BLaER1 treated with 17β-estradiol and CSF1 and Interleukin-3, amounts not matched to agents 10 nM and 100 nM (cell line): Measurements from ENCODE around the gene PDILT.
A peak's percentile ranks its signal among the peaks of the same experiment; 100 is the strongest.

Source experiments
- H3K27ac ChIP-seq, 11 experiments: shearing (Covaris generic); formaldehyde crosslinking; 2 replicates each; pipeline ENCODE4 v1.8.1; 2022
- H3K27me3 ChIP-seq, 11 experiments: shearing (Covaris generic); formaldehyde crosslinking; 2 replicates each; pipeline ENCODE4 v1.8.1; 2022
- H3K36me3 ChIP-seq, 11 experiments: shearing (Covaris generic); formaldehyde crosslinking; 2 replicates each; pipeline ENCODE4 v1.8.1; 2022
- H3K4me1 ChIP-seq, 10 experiments: shearing (Covaris generic); formaldehyde crosslinking; 2 replicates each; pipeline ENCODE4 v1.8.1; 2022
- H3K4me2 ChIP-seq, 11 experiments: shearing (Covaris generic); formaldehyde crosslinking; 2 replicates each; pipeline ENCODE4 v1.8.1; 2022
- H3K4me3 ChIP-seq, 10 experiments: shearing (Covaris generic); formaldehyde crosslinking; 2 replicates each; pipeline ENCODE4 v1.8.1; 2022
- H3K9ac ChIP-seq, 11 experiments: shearing (Covaris generic); formaldehyde crosslinking; 2 replicates each; pipeline ENCODE4 v1.8.1; 2022
- H3K9me3 ChIP-seq, 11 experiments: shearing (Covaris generic); formaldehyde crosslinking; replicated peaks in 1 of 11; 2 replicates each; pipeline ENCODE4 v1.8.1; 2022
- H4K20me1 ChIP-seq, 11 experiments: shearing (Covaris generic); formaldehyde crosslinking; 2 replicates each; pipeline ENCODE4 v1.8.1; 2022
- Cebpa-rat ChIP-seq, 11 experiments: shearing (Covaris generic); IDR thresholded peaks; 2 replicates each; pipeline ENCODE4 v1.8.1; 2022

Gene PDILT

GRCh38 chr16:20401475-20402016, 3.0 kb downstream of the PDILT start:
- no peaks in the 10 kb centered on the region for H4K20me1 ChIP-seq
- no peaks in the 10 kb centered on the region for H3K36me3 ChIP-seq
- H3K9ac ChIP-seq: no peak overlapping the region
- no peaks in the 10 kb centered on the region for H3K4me1 ChIP-seq
- H3K9me3 ChIP-seq: no peaks in the 10 kb centered on the region
- no peak for TF ChIP-seq Cebpa-rat (IDR thresholded peaks at IDR 0.05)
- H3K4me2 ChIP-seq: no peak overlapping the region
- no peak overlapping the region for H3K4me3 ChIP-seq
- no peaks in the 10 kb centered on the region for H3K27me3 ChIP-seq
- no peak overlapping the region for H3K27ac ChIP-seq

GRCh38 chr16:20401066-20401465, 3.5 kb downstream of the PDILT start:
- no peak overlapping the region for H3K27ac ChIP-seq
- no peak overlapping the region for H3K9ac ChIP-seq
- H3K4me1 ChIP-seq: no peaks in the 10 kb centered on the region
- H4K20me1 ChIP-seq: no peaks in the 10 kb centered on the region
- H3K36me3 ChIP-seq: no peaks in the 10 kb centered on the region
- no peak for TF ChIP-seq Cebpa-rat (IDR thresholded peaks at IDR 0.05)
- no peak overlapping the region for H3K4me3 ChIP-seq
- H3K4me2 ChIP-seq: no peak overlapping the region
- no peaks in the 10 kb centered on the region for H3K9me3 ChIP-seq
- H3K27me3 ChIP-seq: no peaks in the 10 kb centered on the region

- Histone ChIP-seq H3K9me3 (no peaks in the 10 kb centered on the region), H3K4me2 (no peak overlapping the region), H4K20me1 (no peaks in the 10 kb centered on the region), H3K4me1 (no peaks in the 10 kb centered on the region), H3K27ac (no peak overlapping the region), H3K36me3 (no peaks in the 10 kb centered on the region), H3K4me3 (no peak overlapping the region), H3K27me3 (no peaks in the 10 kb centered on the region), H3K9ac (no peak overlapping the region)
- no peak for TF ChIP-seq Cebpa-rat (IDR thresholded peaks at IDR 0.05)
Observed at GRCh38 chr16:20399185-20399584, 5.4 kb downstream of the PDILT start.

GRCh38 chr16:20398603-20399002, 5.9 kb downstream of the PDILT start:
- Histone ChIP-seq H3K9me3 (no peaks in the 10 kb centered on the region), H4K20me1 (no peaks in the 10 kb centered on the region), H3K4me2 (no peak overlapping the region), H3K27ac (no peak overlapping the region), H3K27me3 (no peaks in the 10 kb centered on the region), H3K9ac (no peak overlapping the region), H3K36me3 (no peaks in the 10 kb centered on the region), H3K4me1 (no peaks in the 10 kb centered on the region), H3K4me3 (no peak overlapping the region)
- no peak for TF ChIP-seq Cebpa-rat (IDR thresholded peaks at IDR 0.05)

- Histone ChIP-seq H4K20me1 (no peaks in the 10 kb centered on the region), H3K4me3 (no peak overlapping the region), H3K4me1 (peaks cover 0 to 1% (median 0%) of the 10 kb centered on the region in 10 experiments; a peak in 1 of 20 replicates)
Observed at GRCh38 chr16:20397468-20398074, 7.0 kb downstream of the PDILT start.

GRCh38 chr16:20396846-20397467, 7.6 kb downstream of the PDILT start:
- Histone ChIP-seq H3K4me2 (no peak overlapping the region), H3K36me3 (no peaks in the 10 kb centered on the region), H3K9ac (no peak overlapping the region), H3K27ac (no peak overlapping the region), H3K9me3 (no peaks in the 10 kb centered on the region), H3K27me3 (no peaks in the 10 kb centered on the region), H3K4me3 (no peak overlapping the region), H3K4me1 (peaks cover 0 to 7% (median 0%) of the 10 kb centered on the region in 10 experiments; a peak in 1 of 20 replicates), H4K20me1 (no peaks in the 10 kb centered on the region)
- TF ChIP-seq Cebpa-rat (IDR thresholded peaks at IDR 0.05): 0 out of 22 replicates have a peak, but pooled peaks of 2 of the 11 experiments have one; percentile 18 to 30

More at GRCh38 chr16:20397468-20398074, 7.0 kb downstream of the PDILT start:
- no peaks in the 10 kb centered on the region for H3K9me3 ChIP-seq
- no peak overlapping the region for H3K4me2 ChIP-seq
- no peaks in the 10 kb centered on the region for H3K27me3 ChIP-seq
- TF ChIP-seq Cebpa-rat (IDR thresholded peaks at IDR 0.05): no peak
- no peaks in the 10 kb centered on the region for H3K36me3 ChIP-seq
- no peak overlapping the region for H3K27ac ChIP-seq
- no peak overlapping the region for H3K9ac ChIP-seq

- no peaks in the 10 kb centered on the region for H3K27me3 ChIP-seq
Observed at GRCh38 chr16:20395946-20396345, 8.6 kb downstream of the PDILT start.

GRCh38 chr16:20393801-20394577, 10.5 kb downstream of the PDILT start:
- H3K36me3 ChIP-seq: no peaks in the 10 kb centered on the region
- TF ChIP-seq Cebpa-rat (IDR thresholded peaks at IDR 0.05): no peak

More at GRCh38 chr16:20395946-20396345, 8.6 kb downstream of the PDILT start:
- TF ChIP-seq Cebpa-rat (IDR thresholded peaks at IDR 0.05): no peak
- Histone ChIP-seq H3K4me1 (peaks cover 0 to 7% (median 0%) of the 10 kb centered on the region in 10 experiments; a peak in 1 of 20 replicates), H4K20me1 (no peaks in the 10 kb centered on the region), H3K4me3 (no peak overlapping the region), H3K36me3 (no peaks in the 10 kb centered on the region), H3K9ac (no peak overlapping the region), H3K9me3 (no peaks in the 10 kb centered on the region), H3K27ac (no peak overlapping the region), H3K4me2 (no peak overlapping the region)

GRCh38 chr16:20391045-20391444, 13.5 kb downstream of the PDILT start:
- Histone ChIP-seq H3K4me2 (no peak overlapping the region), H3K9ac (no peak overlapping the region), H3K4me3 (no peak overlapping the region), H3K9me3 (no peaks in the 10 kb centered on the region), H3K27ac (no peak overlapping the region), H3K4me1 (peaks cover 0 to 7% (median 0%) of the 10 kb centered on the region in 10 experiments; a peak in 1 of 20 replicates), H4K20me1 (no peaks in the 10 kb centered on the region), H3K36me3 (no peaks in the 10 kb centered on the region), H3K27me3 (no peaks in the 10 kb centered on the region)
- TF ChIP-seq Cebpa-rat (IDR thresholded peaks at IDR 0.05): no peak

More at GRCh38 chr16:20393801-20394577, 10.5 kb downstream of the PDILT start:
- Histone ChIP-seq H3K4me1 (peaks cover 0 to 7% (median 0%) of the 10 kb centered on the region in 10 experiments; a peak in 1 of 20 replicates), H3K9ac (no peak overlapping the region), H4K20me1 (no peaks in the 10 kb centered on the region), H3K4me3 (no peak overlapping the region), H3K27ac (no peak overlapping the region), H3K4me2 (no peak overlapping the region), H3K9me3 (no peaks in the 10 kb centered on the region), H3K27me3 (no peaks in the 10 kb centered on the region)
